Lower leg skin (tissue), 4 donors: ENCODE measurements around the gene KIF18B. TPM values are rescaled to one million over a fixed set of nuclear protein-coding genes. Genes with fewer than 3 reads are reported as not detected.

Source experiments
- DNase-seq, 2 donors: peaks; one replicate each; pipeline ENCODE4 v3.0.0-alpha.2; 2019; ENCODE audit warnings: low spot score in 2 of 2
- H3K4me3 ChIP-seq: fragments of 200-600 bp; sonication (generic); 2 replicates; pipeline ENCODE4 v1.5.1; 2017; ENCODE audit warnings: mild to moderate bottlenecking, low read depth; ENCODE audit not compliant: poor library complexity, severe bottlenecking
- POLR2A ChIP-seq, 2 donors: fragments of 450-650 bp; IDR thresholded peaks; one replicate each; pipeline ENCODE4 v1.6.1; 2016 to 2017; ENCODE audit warnings: antibody characterized with exemption in 2 of 2, mild to moderate bottlenecking in 1 of 2, moderate library complexity in 1 of 2
- WGBS, 2 donors: methylation state at CpG; one replicate each; pipeline ENCODE4 v1.1.5; 2018; 5-methylcytosine and 5-hydroxymethylcytosine counted together
- intact Hi-C: fragments of 100-400 bp; cut with DNase I; formaldehyde crosslinking; loops from one replicate; pipeline ENCODE4 v1.15.0; 2023; ENCODE audit warnings: low total_unique reads
- total RNA-seq, 4 donors: library from RNA; depleted of rRNA; stranded (reverse); fragments of >200 nt; gene quantifications; one replicate each; pipeline ENCODE4 v1.1.0, GENCODE V29; 2016
- TF ChIP-seq, protein P1 (sequence below), 3 donors: fragments of 450-650 bp; IDR thresholded peaks; one replicate each; pipeline ENCODE4 v1.5.1; 2016; ENCODE audit warnings: antibody characterized with exemption in 3 of 3, mild to moderate bottlenecking in 3 of 3, moderate library complexity in 2 of 3

KIF18B gene
- total RNA-seq, 4 donors from 2014 or later: 1.0 to 2.4 (median 1.5) TPM

- DNase-seq: no peak
- intact Hi-C loops: no loop called here
- WGBS, 2 donors: 91% methylated on average over 14 to 15 of the region's 15 CpGs
- no peak overlapping the region for H3K4me3 ChIP-seq
- TF ChIP-seq, protein P1, sequence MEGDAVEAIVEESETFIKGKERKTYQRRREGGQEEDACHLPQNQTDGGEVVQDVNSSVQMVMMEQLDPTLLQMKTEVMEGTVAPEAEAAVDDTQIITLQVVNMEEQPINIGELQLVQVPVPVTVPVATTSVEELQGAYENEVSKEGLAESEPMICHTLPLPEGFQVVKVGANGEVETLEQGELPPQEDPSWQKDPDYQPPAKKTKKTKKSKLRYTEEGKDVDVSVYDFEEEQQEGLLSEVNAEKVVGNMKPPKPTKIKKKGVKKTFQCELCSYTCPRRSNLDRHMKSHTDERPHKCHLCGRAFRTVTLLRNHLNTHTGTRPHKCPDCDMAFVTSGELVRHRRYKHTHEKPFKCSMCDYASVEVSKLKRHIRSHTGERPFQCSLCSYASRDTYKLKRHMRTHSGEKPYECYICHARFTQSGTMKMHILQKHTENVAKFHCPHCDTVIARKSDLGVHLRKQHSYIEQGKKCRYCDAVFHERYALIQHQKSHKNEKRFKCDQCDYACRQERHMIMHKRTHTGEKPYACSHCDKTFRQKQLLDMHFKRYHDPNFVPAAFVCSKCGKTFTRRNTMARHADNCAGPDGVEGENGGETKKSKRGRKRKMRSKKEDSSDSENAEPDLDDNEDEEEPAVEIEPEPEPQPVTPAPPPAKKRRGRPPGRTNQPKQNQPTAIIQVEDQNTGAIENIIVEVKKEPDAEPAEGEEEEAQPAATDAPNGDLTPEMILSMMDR (IDR thresholded peaks at IDR 0.05): no peak
- no peak for TF ChIP-seq POLR2A (IDR thresholded peaks at IDR 0.05)
These were observed 20.6 kb downstream of the KIF18B start for GRCh38 chr17:44926821-44927525.

DNA sequence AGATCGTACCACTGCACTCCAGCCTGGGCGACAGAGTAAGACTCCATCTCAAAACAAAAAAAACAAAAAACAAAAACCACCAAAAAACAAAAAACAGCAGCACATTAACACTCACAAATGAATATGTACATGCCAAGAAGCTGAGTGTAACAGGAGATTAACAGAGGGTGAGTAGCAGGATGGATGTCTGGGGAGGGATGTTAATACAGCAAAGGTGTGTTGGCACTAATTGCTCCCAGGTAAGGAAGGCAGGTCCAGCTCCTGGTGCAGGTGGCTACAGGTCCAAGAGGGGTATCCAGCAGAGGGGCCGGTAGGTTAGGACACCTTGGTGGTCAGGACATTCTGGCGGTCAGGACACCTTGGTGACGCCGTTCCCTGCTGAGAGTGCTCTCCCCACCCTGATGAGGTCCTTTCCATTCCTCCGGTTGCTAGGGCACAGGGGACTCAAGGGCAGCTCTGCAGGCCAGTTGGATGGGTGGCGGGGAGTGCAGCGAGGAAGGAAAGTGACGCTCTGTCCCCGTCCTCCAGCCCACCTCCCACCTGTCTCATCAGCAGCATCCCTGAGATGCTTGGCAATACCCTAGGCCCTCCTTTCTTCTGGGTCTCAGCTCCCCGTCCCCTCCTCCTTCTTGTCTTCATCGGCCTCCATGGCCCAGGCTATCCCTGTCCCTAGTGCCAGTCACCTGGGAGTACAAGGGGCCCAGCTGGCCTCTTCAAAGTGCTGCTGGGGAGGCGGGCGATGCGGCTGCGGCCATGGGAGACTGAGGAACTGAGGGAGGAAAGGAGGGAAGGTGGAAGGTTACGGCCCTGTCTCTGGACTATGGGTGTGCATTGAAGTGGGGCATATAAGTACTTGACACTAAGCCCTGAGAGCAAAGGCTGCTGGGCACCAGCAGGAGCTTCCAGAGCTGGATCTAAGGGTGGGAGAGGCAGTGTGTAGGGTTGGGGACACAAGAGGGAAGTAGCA is 21.6 kb downstream of the KIF18B start:
- no peak for DNase-seq
- no peak overlapping the region for H3K4me3 ChIP-seq
- intact Hi-C loops: no loop called here
- 96 to 97% methylated on average over 18 of the region's 18 CpGs for WGBS, 2 donors
- TF ChIP-seq, protein P1 (IDR thresholded peaks at IDR 0.05): no peak
- TF ChIP-seq POLR2A (IDR thresholded peaks at IDR 0.05): no peak

GRCh38 chr17:44924107-44924544 is 23.4 kb downstream of the KIF18B start:
- intact Hi-C loops: no loop called here
- TF ChIP-seq, protein P1 (IDR thresholded peaks at IDR 0.05): no peak
- TF ChIP-seq POLR2A (IDR thresholded peaks at IDR 0.05): no peak
- WGBS, 2 donors: 83 to 87% methylated on average over 9 of the region's 9 CpGs
- H3K4me3 ChIP-seq: no peak overlapping the region
- no peak for DNase-seq

DNA sequence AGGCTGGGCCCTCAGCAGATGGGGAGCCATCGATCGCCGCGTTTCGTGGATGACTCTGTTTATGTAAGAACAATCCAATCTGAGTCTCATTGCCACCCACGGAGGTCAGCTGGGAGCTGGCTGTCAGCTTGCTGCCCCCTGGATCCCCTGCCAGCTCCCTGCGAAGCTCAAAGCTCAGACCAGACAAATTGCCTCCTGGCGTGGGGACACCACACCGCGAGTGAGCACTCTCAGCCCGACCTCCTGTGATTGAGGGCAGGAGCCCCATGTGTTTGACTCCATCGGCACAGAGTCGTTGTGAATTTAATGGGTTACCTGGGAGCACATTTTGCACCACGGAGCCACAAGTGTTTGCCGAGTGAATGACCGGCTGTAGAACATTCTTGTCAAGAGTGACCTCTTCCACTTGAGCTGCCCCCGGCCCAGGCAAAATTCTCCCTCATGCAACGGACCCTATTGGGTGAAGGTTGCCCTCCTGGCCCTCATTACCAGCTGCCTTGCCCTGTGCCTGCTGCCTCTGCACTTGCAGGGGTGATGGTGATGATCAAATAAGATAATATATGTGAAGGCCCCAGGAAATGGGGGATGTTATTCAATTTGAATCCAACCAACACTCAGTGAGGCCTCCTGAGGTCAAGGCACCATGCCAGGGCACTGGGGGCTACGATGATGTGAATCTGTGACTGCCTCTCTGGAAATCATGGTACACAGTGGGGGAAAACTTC is 24.7 kb downstream of the KIF18B start:
- peak in 1 of 2 donors; percentile 73 for DNase-seq
- intact Hi-C loops: no loop called here
- TF ChIP-seq, protein P1 (IDR thresholded peaks at IDR 0.05): no peak
- TF ChIP-seq POLR2A (IDR thresholded peaks at IDR 0.05): no peak
- 80 to 87% methylated on average over 13 to 19 of the region's 19 CpGs for WGBS, 2 donors
- H3K4me3 ChIP-seq: no peak overlapping the region

GRCh38 chr17:44922136-44922535 is 25.4 kb downstream of the KIF18B start:
- WGBS, 2 donors: 90 to 93% methylated on average over 6 of the region's 6 CpGs
- no peak for TF ChIP-seq POLR2A (IDR thresholded peaks at IDR 0.05)
- TF ChIP-seq, protein P1 (IDR thresholded peaks at IDR 0.05): no peak
- no peak for DNase-seq
- intact Hi-C loops: no loop called here
- no peak overlapping the region for H3K4me3 ChIP-seq
